Activated T-cell treated with anti-CD3 and anti-CD28 coated beads, Interleukin-2, amount 50 U/mL, for 72 hours (primary cell): ENCODE data around the gene MS4A8. TPM values are rescaled to one million over a fixed set of nuclear protein-coding genes. Genes with fewer than 3 reads are reported as not detected.
"Not testable (repeated sequence)": the region's sequence is repeated elsewhere in the genome, so short reads cannot be mapped to it uniquely, and the experiment has no call there.

Experiments
- ATAC-seq, 2 donors: fragments of 150-1000 bp; cut with Tn5 transposase; replicated peaks in 1 of 2; 2 replicates each; pipeline ENCODE4 v1.10.0; 2021; ENCODE audit warnings: moderate library complexity in 2 of 2, mild to moderate bottlenecking in 1 of 2
- DNase-seq, 2 donors: peaks; one replicate each; pipeline ENCODE4 v3.0.0; 2021 to 2022; ENCODE audit warnings: mixed read lengths in 1 of 2
- H3K27ac Mint-ChIP-seq: one replicate; pipeline ENCODE4 v1.8.0; 2022; ENCODE audit warnings: mild to moderate bottlenecking, moderate library complexity, mixed read lengths
- H3K27me3 Mint-ChIP-seq: one replicate; pipeline ENCODE4 v1.8.0; 2022; ENCODE audit warnings: low read depth, mixed read lengths
- H3K36me3 Mint-ChIP-seq, 2 donors: one replicate each; pipeline ENCODE4 v1.8.0; 2022; ENCODE audit warnings: mixed read lengths in 2 of 2, mild to moderate bottlenecking in 1 of 2; ENCODE audit not compliant: insufficient read depth in 2 of 2
- H3K4me1 Mint-ChIP-seq: one replicate; pipeline ENCODE4 v1.8.0; 2022; ENCODE audit warnings: low read depth, mixed read lengths
- H3K4me3 Mint-ChIP-seq, 2 donors: one replicate each; pipeline ENCODE4 v1.8.0; 2022; ENCODE audit warnings: mild to moderate bottlenecking in 2 of 2, mixed read lengths in 2 of 2, moderate library complexity in 2 of 2
- H3K9me3 Mint-ChIP-seq, 2 donors: one replicate each; pipeline ENCODE4 v1.8.0; 2022; ENCODE audit warnings: mixed read lengths in 2 of 2
- total RNA-seq, 2 donors: library from RNA; stranded (reverse); gene quantifications; one replicate each; pipeline ENCODE4 v1.2.3, GENCODE V29; 2022

Gene MS4A8, protein sequence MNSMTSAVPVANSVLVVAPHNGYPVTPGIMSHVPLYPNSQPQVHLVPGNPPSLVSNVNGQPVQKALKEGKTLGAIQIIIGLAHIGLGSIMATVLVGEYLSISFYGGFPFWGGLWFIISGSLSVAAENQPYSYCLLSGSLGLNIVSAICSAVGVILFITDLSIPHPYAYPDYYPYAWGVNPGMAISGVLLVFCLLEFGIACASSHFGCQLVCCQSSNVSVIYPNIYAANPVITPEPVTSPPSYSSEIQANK
- not detected for total RNA-seq

DNA sequence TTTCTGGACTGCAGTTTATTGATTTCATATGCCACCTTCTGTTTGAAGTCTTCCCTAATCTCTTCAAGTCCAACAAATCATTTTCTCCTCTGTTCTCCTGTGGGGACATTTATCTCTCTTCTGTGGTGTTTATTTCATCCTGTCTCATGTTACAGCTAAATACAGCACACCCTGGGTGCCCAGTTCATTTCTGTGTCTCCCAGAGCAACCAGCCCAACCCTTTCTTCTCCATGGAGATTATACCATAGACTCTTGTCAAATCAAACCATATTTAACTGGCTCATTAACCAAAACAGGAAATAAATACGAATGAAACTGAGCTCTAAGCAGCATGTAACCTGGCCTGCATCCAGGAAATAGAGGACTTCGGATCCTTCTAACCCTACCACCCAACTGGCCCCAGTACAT lies at the start of gene MS4A8:
Gene MS4A8, plus strand, starts transcription at position 329 of the 408 bp plus-strand sequence. CDS start 1,249 bp downstream, outside the sequence.
- H3K9me3 Mint-ChIP-seq, result no peaks in the 10 kb centered on the region
- no peak within 1 kb of the TSS for H3K27ac Mint-ChIP-seq
- no peak within 1 kb of the TSS for H3K4me3 Mint-ChIP-seq
- no peaks in the 10 kb centered on the region for H3K4me1 Mint-ChIP-seq
- DNase-seq (no peak), ATAC-seq (no peak)
- H3K36me3 Mint-ChIP-seq, result no peaks in the 10 kb centered on the region
- H3K27me3 Mint-ChIP-seq, result peaks cover 12% of the 10 kb centered on the region

GRCh38 chr11:60657888-60658287 lies 41.5 kb upstream of the MS4A8 start:
- H3K27ac Mint-ChIP-seq, result no peak overlapping the region
- ATAC-seq, result no peak
- H3K4me1 Mint-ChIP-seq, result no peaks in the 10 kb centered on the region
- no peaks in the 10 kb centered on the region for H3K36me3 Mint-ChIP-seq
- no peak overlapping the region for H3K4me3 Mint-ChIP-seq
- no peak for DNase-seq
- no peaks in the 10 kb centered on the region for H3K9me3 Mint-ChIP-seq
- peaks cover 10% of the 10 kb centered on the region for H3K27me3 Mint-ChIP-seq

DNA sequence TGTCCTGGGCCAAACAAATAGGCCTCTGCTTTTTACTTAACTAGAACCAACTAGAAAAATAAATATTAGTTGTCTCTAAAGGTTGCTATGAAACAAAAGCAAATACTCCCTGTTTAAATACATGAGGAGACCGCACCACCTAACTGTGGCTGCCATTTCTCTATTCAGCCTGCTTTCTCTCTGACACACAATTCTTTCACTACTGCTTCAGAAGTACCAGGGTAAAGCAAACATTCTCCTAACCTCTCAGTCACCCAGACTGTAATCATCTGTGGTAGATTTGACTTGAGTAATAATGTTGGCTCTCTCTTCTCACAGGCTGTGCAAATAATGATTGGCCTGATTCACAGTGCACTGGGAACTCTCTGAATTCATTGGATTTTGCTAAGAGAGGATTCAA lies 41.0 kb upstream of the MS4A8 start:
- Mint-ChIP-seq H3K4me1 (no peaks in the 10 kb centered on the region), H3K27ac (no peak overlapping the region), H3K36me3 (no peaks in the 10 kb centered on the region), H3K9me3 (no peaks in the 10 kb centered on the region), H3K27me3 (peaks cover 10% of the 10 kb centered on the region), H3K4me3 (no peak overlapping the region)
- ATAC-seq (no peak), DNase-seq (no peak)

- peaks cover 6 to 17% of the 10 kb centered on the region in 2 donors for H3K9me3 Mint-ChIP-seq
- H3K4me3 Mint-ChIP-seq, result no peak overlapping the region
- H3K27ac Mint-ChIP-seq, result no peak overlapping the region
- no peaks in the 10 kb centered on the region for H3K4me1 Mint-ChIP-seq
- H3K27me3 Mint-ChIP-seq, result peaks cover 6% of the 10 kb centered on the region
- DNase-seq, result no peak
- no peak for ATAC-seq
- H3K36me3 Mint-ChIP-seq, result peaks cover 10% of the 10 kb centered on the region in 2 donors
Measured at GRCh38 chr11:60672255-60672654, 27.2 kb upstream of the MS4A8 start.

- not testable (repeated sequence) for H3K4me1 Mint-ChIP-seq
Measured at GRCh38 chr11:60678231-60678630, 21.2 kb upstream of the MS4A8 start.

GRCh38 chr11:60679879-60680278 lies 19.5 kb upstream of the MS4A8 start:
- Mint-ChIP-seq H3K36me3 (peaks cover 9 to 14% of the 10 kb centered on the region in 2 donors), H3K4me1 (no peaks in the 10 kb centered on the region), H3K9me3 (peaks cover 7 to 23% of the 10 kb centered on the region in 2 donors), H3K27ac (no peak overlapping the region), H3K4me3 (no peak overlapping the region), H3K27me3 (peaks cover 9% of the 10 kb centered on the region)
- ATAC-seq (no peak), DNase-seq (no peak)

More at GRCh38 chr11:60678231-60678630, 21.2 kb upstream of the MS4A8 start:
- DNase-seq, H3K4me3 Mint-ChIP-seq, ATAC-seq, H3K27ac Mint-ChIP-seq, H3K27me3 Mint-ChIP-seq: not testable (repeated sequence)
- peaks cover 7 to 25% of the 10 kb centered on the region in 2 donors for H3K9me3 Mint-ChIP-seq
- H3K36me3 Mint-ChIP-seq, result peaks cover 9 to 16% of the 10 kb centered on the region in 2 donors

DNA sequence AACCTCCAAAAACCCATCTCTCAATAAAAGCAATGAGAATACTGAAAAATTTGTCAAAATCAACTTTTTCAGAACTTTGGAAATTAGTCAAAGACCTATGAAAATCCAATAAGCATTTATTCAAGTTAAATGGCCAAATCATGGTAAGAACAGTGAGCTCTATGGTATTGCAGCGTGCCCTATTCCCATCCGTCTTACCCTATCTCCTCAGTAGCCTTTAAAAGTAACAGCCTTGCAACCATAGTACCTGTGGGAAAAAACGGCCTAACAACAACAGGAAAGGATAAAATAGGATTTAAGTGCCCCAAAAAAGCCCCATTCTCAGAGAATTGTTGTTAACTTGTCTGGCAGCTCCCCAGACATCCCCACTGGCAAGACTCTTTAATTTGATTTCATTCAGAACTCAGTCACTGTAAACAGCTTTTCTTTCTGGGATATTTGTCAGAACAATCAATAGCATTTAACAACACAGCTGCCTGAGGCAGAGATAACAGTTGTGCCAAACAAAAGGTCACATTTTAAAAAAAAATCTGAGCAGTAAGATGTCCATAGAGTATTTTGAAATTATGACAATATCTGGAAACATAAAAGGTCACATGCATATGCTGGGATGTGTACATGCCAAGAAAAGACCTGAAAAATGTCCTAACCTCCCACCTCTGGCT lies 18.8 kb upstream of the MS4A8 start:
- H3K27ac Mint-ChIP-seq, result no peak overlapping the region
- peaks cover 11% of the 10 kb centered on the region for H3K27me3 Mint-ChIP-seq
- no peak for ATAC-seq
- no peak for DNase-seq
- H3K36me3 Mint-ChIP-seq, result peaks cover 9 to 14% of the 10 kb centered on the region in 2 donors
- no peaks in the 10 kb centered on the region for H3K4me1 Mint-ChIP-seq
- peaks cover 7 to 23% of the 10 kb centered on the region in 2 donors for H3K9me3 Mint-ChIP-seq
- H3K4me3 Mint-ChIP-seq, result no peak overlapping the region

GRCh38 chr11:60684541-60684848 lies 14.9 kb upstream of the MS4A8 start:
- DNase-seq, H3K27ac Mint-ChIP-seq, H3K9me3 Mint-ChIP-seq, H3K4me1 Mint-ChIP-seq, H3K36me3 Mint-ChIP-seq, H3K4me3 Mint-ChIP-seq, ATAC-seq: not testable (repeated sequence)
- peaks cover 11% of the 10 kb centered on the region for H3K27me3 Mint-ChIP-seq

- DNase-seq, result no peak
- Mint-ChIP-seq H3K4me1 (no peaks in the 10 kb centered on the region), H3K9me3 (no peaks in the 10 kb centered on the region), H3K27ac (no peak overlapping the region), H3K27me3 (peaks cover 16% of the 10 kb centered on the region), H3K4me3 (no peak overlapping the region), H3K36me3 (no peaks in the 10 kb centered on the region)
- no peak for ATAC-seq
Measured at GRCh38 chr11:60691661-60692060, 7.8 kb upstream of the MS4A8 start.

- DNase-seq (no peak), ATAC-seq (no peak)
- Mint-ChIP-seq H3K4me1 (no peaks in the 10 kb centered on the region), H3K9me3 (no peaks in the 10 kb centered on the region), H3K27ac (no peak overlapping the region), H3K27me3 (peaks cover 10% of the 10 kb centered on the region), H3K36me3 (no peaks in the 10 kb centered on the region), H3K4me3 (no peak overlapping the region)
Measured at GRCh38 chr11:60699936-60700335, 524 bp downstream of the MS4A8 start.

- H3K36me3 Mint-ChIP-seq, result no peaks in the 10 kb centered on the region
- ATAC-seq (no peak), DNase-seq (no peak)
- no peaks in the 10 kb centered on the region for H3K4me1 Mint-ChIP-seq
- H3K27me3 Mint-ChIP-seq, result peaks cover under 1% of the 10 kb centered on the region
- H3K4me3 Mint-ChIP-seq, result no peak overlapping the region
- H3K9me3 Mint-ChIP-seq, result no peaks in the 10 kb centered on the region
- no peak overlapping the region for H3K27ac Mint-ChIP-seq
Measured at GRCh38 chr11:60700689-60701468, 1.5 kb downstream of the MS4A8 start.

GRCh38 chr11:60701469-60701818 lies 2.0 kb downstream of the MS4A8 start:
- H3K27me3 Mint-ChIP-seq, result no peaks in the 10 kb centered on the region
- no peaks in the 10 kb centered on the region for H3K9me3 Mint-ChIP-seq
- no peak for DNase-seq

DNA sequence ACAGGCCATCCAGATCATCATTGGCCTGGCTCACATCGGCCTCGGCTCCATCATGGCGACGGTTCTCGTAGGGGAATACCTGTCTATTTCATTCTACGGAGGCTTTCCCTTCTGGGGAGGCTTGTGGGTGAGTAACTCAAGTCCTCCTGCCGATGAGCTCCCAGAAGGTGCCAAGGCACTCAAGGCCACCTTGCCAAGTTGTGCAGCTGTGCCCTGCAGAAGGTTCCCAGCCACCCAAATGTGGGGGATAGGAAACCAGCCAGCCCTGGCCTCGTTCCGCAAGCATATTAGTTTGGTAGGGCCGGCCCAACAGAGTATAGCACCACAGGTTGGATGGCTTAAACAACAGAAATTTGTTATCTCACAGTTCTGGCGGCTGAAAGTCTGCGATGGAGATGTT lies 4.0 kb downstream of the MS4A8 start:
- H3K27ac Mint-ChIP-seq, result no peak overlapping the region
- no peaks in the 10 kb centered on the region for H3K36me3 Mint-ChIP-seq
- H3K4me1 Mint-ChIP-seq, result no peaks in the 10 kb centered on the region
- ATAC-seq (no peak), DNase-seq (no peak)
- H3K9me3 Mint-ChIP-seq, result no peaks in the 10 kb centered on the region
- no peaks in the 10 kb centered on the region for H3K27me3 Mint-ChIP-seq
- H3K4me3 Mint-ChIP-seq, result no peak overlapping the region

More at GRCh38 chr11:60701469-60701818, 2.0 kb downstream of the MS4A8 start:
- ATAC-seq, result no peak
- H3K36me3 Mint-ChIP-seq, result no peaks in the 10 kb centered on the region
- no peaks in the 10 kb centered on the region for H3K4me1 Mint-ChIP-seq
- no peak overlapping the region for H3K4me3 Mint-ChIP-seq
- H3K27ac Mint-ChIP-seq, result no peak overlapping the region
